T-helper 17 cell (primary cell): Measurements from ENCODE around the gene FOXB1. TPM values are rescaled to one million over a fixed set of nuclear protein-coding genes. Genes with fewer than 3 reads are reported as not detected.
A peak's percentile ranks its signal among the peaks of the same experiment; 100 is the strongest.

Experiments used
- ATAC-seq: fragments of 150-1000 bp; cut with Tn5 transposase; 2 replicates; pipeline ENCODE4 v1.10.0; 2021; ENCODE audit warnings: mild to moderate bottlenecking, moderate library complexity
- DNase-seq, 3 donors: peaks; one replicate each; pipeline versions ENCODE4 v3.0.0 to v3.0.0-alpha.2; 2020 to 2021
- H3K9me3 ChIP-seq: one replicate; pipeline ENCODE4 v1.7.0; 2013; ENCODE audit warnings: low read length, mild to moderate bottlenecking; ENCODE audit not compliant: control insufficient read depth, poor library complexity, severe bottlenecking
- H3K27ac Mint-ChIP-seq: one replicate; pipeline ENCODE4 v1.8.0; 2022; ENCODE audit warnings: mild to moderate bottlenecking, moderate library complexity, mixed read lengths
- H3K27me3 Mint-ChIP-seq: one replicate; pipeline ENCODE4 v1.8.0; 2022; ENCODE audit warnings: mixed read lengths
- H3K36me3 Mint-ChIP-seq: one replicate; pipeline ENCODE4 v1.8.0; 2022; ENCODE audit warnings: low read depth, mixed read lengths
- H3K4me1 Mint-ChIP-seq: one replicate; pipeline ENCODE4 v1.8.0; 2022; ENCODE audit warnings: mild to moderate bottlenecking, mixed read lengths
- H3K4me3 Mint-ChIP-seq: one replicate; pipeline ENCODE4 v1.8.0; 2022; ENCODE audit warnings: mild to moderate bottlenecking, moderate library complexity, mixed read lengths
- total RNA-seq, 4 donors: library from RNA in 2 of 4; stranded (reverse) in 2 of 4; gene quantifications; one replicate each; pipeline ENCODE4 v1.2.3 and lab custom pipeline; 2022 to 2026

Gene FOXB1
- total RNA-seq (under 1 TPM; 0.21 to 0.22 TPM), total RNA-seq (lab: John Stamatoyannopoulos, UW) (0 to 0.23 reads per million in 2 donors)

GRCh38 chr15:60004009-60004845, at the start of gene FOXB1:
FOXB1 (plus strand) TSS chr15:60004311; CDS start chr15:60004964, 653 bp downstream.
- DNase-seq: no peak
- peaks cover 35% of the 10 kb centered on the region for H3K4me1 Mint-ChIP-seq
- H3K9me3 ChIP-seq: peaks cover 14% of the 10 kb centered on the region
- H3K4me3 Mint-ChIP-seq: peak within 1 kb of the TSS; percentile 95
- peak; percentile 36 for ATAC-seq
- peaks cover 11% of the 10 kb centered on the region for H3K36me3 Mint-ChIP-seq
- peak within 1 kb of the TSS; percentile 97 for H3K27ac Mint-ChIP-seq
- H3K27me3 Mint-ChIP-seq: peaks cover 87% of the 10 kb centered on the region

GRCh38 chr15:59958288-59958687, 45.8 kb upstream of the FOXB1 start:
- ATAC-seq: no peak

GRCh38 chr15:59960318-59960717, 43.8 kb upstream of the FOXB1 start:
- no peak for DNase-seq
- Mint-ChIP-seq H3K36me3 (peaks cover 2% of the 10 kb centered on the region), H3K4me1 (no peaks in the 10 kb centered on the region), H3K27me3 (peaks cover 9% of the 10 kb centered on the region), H3K4me3 (no peak overlapping the region), H3K27ac (no peak overlapping the region)
- peaks cover 5% of the 10 kb centered on the region for H3K9me3 ChIP-seq
- ATAC-seq: no peak

More at GRCh38 chr15:59958288-59958687, 45.8 kb upstream of the FOXB1 start:
- H3K27ac Mint-ChIP-seq: no peak overlapping the region
- no peak for DNase-seq
- no peak overlapping the region for H3K4me3 Mint-ChIP-seq
- H3K27me3 Mint-ChIP-seq: peaks cover 5% of the 10 kb centered on the region
- H3K36me3 Mint-ChIP-seq: peaks cover 2% of the 10 kb centered on the region
- H3K4me1 Mint-ChIP-seq: no peaks in the 10 kb centered on the region
- peaks cover 5% of the 10 kb centered on the region for H3K9me3 ChIP-seq

- H3K36me3 Mint-ChIP-seq: peaks cover 2% of the 10 kb centered on the region
- no peak overlapping the region for H3K4me3 Mint-ChIP-seq
- H3K27ac Mint-ChIP-seq: no peak overlapping the region
- H3K27me3 Mint-ChIP-seq: peaks cover 10% of the 10 kb centered on the region
- H3K9me3 ChIP-seq: peaks cover 5% of the 10 kb centered on the region
- DNase-seq: no peak
- no peaks in the 10 kb centered on the region for H3K4me1 Mint-ChIP-seq
- no peak for ATAC-seq
Observed at GRCh38 chr15:59963322-59963721, 40.8 kb upstream of the FOXB1 start.

- H3K9me3 ChIP-seq: peaks cover 5% of the 10 kb centered on the region
- DNase-seq: no peak
- H3K27me3 Mint-ChIP-seq: peaks cover 10% of the 10 kb centered on the region
- ATAC-seq: no peak
- H3K27ac Mint-ChIP-seq: no peak overlapping the region
- peaks cover 2% of the 10 kb centered on the region for H3K36me3 Mint-ChIP-seq
- H3K4me3 Mint-ChIP-seq: no peak overlapping the region
- no peaks in the 10 kb centered on the region for H3K4me1 Mint-ChIP-seq
Observed at GRCh38 chr15:59963925-59964324, 40.2 kb upstream of the FOXB1 start.

- no peak overlapping the region for H3K4me3 Mint-ChIP-seq
- peaks cover 10% of the 10 kb centered on the region for H3K27me3 Mint-ChIP-seq
- ATAC-seq: no peak
Observed at GRCh38 chr15:59965741-59966140, 38.4 kb upstream of the FOXB1 start.

GRCh38 chr15:59966262-59966661, 37.8 kb upstream of the FOXB1 start:
- Mint-ChIP-seq H3K27me3 (peaks cover 10% of the 10 kb centered on the region), H3K27ac (no peak overlapping the region), H3K36me3 (no peaks in the 10 kb centered on the region), H3K4me3 (no peak overlapping the region), H3K4me1 (peaks cover 2% of the 10 kb centered on the region)
- DNase-seq: no peak
- ATAC-seq: no peak
- H3K9me3 ChIP-seq: no peaks in the 10 kb centered on the region

More at GRCh38 chr15:59965741-59966140, 38.4 kb upstream of the FOXB1 start:
- Mint-ChIP-seq H3K4me1 (no peaks in the 10 kb centered on the region), H3K36me3 (peaks cover 2% of the 10 kb centered on the region), H3K27ac (no peak overlapping the region)
- no peak for DNase-seq
- H3K9me3 ChIP-seq: no peaks in the 10 kb centered on the region

- Mint-ChIP-seq H3K27ac (no peak overlapping the region), H3K4me1 (peaks cover 2% of the 10 kb centered on the region), H3K4me3 (no peak overlapping the region), H3K27me3 (peaks cover 10% of the 10 kb centered on the region), H3K36me3 (no peaks in the 10 kb centered on the region)
- no peak for ATAC-seq
- no peaks in the 10 kb centered on the region for H3K9me3 ChIP-seq
- no peak for DNase-seq
Observed at GRCh38 chr15:59968314-59968713, 35.8 kb upstream of the FOXB1 start.

- Mint-ChIP-seq H3K36me3 (no peaks in the 10 kb centered on the region), H3K4me3 (no peak overlapping the region), H3K27me3 (peaks cover 5% of the 10 kb centered on the region)
Observed at GRCh38 chr15:59972241-59972640, 31.9 kb upstream of the FOXB1 start.

GRCh38 chr15:59976480-59977271, 27.4 kb upstream of the FOXB1 start:
- Mint-ChIP-seq H3K27ac (peak overlapping the region; percentile 16), H3K4me3 (peak overlapping the region; percentile 77), H3K27me3 (no peaks in the 10 kb centered on the region), H3K36me3 (no peaks in the 10 kb centered on the region), H3K4me1 (peaks cover 20% of the 10 kb centered on the region)
- peak; percentile 98 for ATAC-seq
- DNase-seq: peak in 1 of 3 donors; percentile 38
- H3K9me3 ChIP-seq: no peaks in the 10 kb centered on the region

More at GRCh38 chr15:59972241-59972640, 31.9 kb upstream of the FOXB1 start:
- no peaks in the 10 kb centered on the region for H3K9me3 ChIP-seq
- no peak overlapping the region for H3K27ac Mint-ChIP-seq
- H3K4me1 Mint-ChIP-seq: peaks cover 20% of the 10 kb centered on the region
- no peak for ATAC-seq
- DNase-seq: no peak

GRCh38 chr15:59991834-59992233, 12.3 kb upstream of the FOXB1 start:
- DNase-seq (no peak), ATAC-seq (no peak)
- H3K36me3 Mint-ChIP-seq: peaks cover 2% of the 10 kb centered on the region
- H3K27ac Mint-ChIP-seq: no peak overlapping the region
- H3K4me3 Mint-ChIP-seq: no peak overlapping the region
- H3K4me1 Mint-ChIP-seq: peaks cover 15% of the 10 kb centered on the region
- H3K9me3 ChIP-seq: no peaks in the 10 kb centered on the region
- peaks cover 80% of the 10 kb centered on the region for H3K27me3 Mint-ChIP-seq

GRCh38 chr15:59993041-59993750, 10.9 kb upstream of the FOXB1 start:
- peaks cover 21% of the 10 kb centered on the region for H3K4me1 Mint-ChIP-seq
- no peaks in the 10 kb centered on the region for H3K9me3 ChIP-seq
- H3K27me3 Mint-ChIP-seq: peaks cover 87% of the 10 kb centered on the region
- peak overlapping the region; percentile 89 for H3K27ac Mint-ChIP-seq
- ATAC-seq: no peak
- H3K36me3 Mint-ChIP-seq: peaks cover 2% of the 10 kb centered on the region
- no peak overlapping the region for H3K4me3 Mint-ChIP-seq
- DNase-seq: no peak

GRCh38 chr15:59993950-59994401, 10.1 kb upstream of the FOXB1 start:
- Mint-ChIP-seq H3K27me3 (peaks cover 92% of the 10 kb centered on the region), H3K4me3 (no peak overlapping the region), H3K4me1 (peaks cover 19% of the 10 kb centered on the region), H3K36me3 (peaks cover 2% of the 10 kb centered on the region), H3K27ac (peak overlapping the region; percentile 89)
- ATAC-seq: no peak
- no peak for DNase-seq
- H3K9me3 ChIP-seq: no peaks in the 10 kb centered on the region
